Stimulated activated CD4-positive, alpha-beta T cell treated with anti-CD3 and anti-CD28 coated beads, Interleukin-4, amount 100 ng/mL, for 1 hour (primary cell): ENCODE results near the gene AKNAD1.

Experiments
- DNase-seq: peaks from one replicate; pipeline ENCODE4 v3.0.0-alpha.2; 2020

AKNAD1 gene

DNA sequence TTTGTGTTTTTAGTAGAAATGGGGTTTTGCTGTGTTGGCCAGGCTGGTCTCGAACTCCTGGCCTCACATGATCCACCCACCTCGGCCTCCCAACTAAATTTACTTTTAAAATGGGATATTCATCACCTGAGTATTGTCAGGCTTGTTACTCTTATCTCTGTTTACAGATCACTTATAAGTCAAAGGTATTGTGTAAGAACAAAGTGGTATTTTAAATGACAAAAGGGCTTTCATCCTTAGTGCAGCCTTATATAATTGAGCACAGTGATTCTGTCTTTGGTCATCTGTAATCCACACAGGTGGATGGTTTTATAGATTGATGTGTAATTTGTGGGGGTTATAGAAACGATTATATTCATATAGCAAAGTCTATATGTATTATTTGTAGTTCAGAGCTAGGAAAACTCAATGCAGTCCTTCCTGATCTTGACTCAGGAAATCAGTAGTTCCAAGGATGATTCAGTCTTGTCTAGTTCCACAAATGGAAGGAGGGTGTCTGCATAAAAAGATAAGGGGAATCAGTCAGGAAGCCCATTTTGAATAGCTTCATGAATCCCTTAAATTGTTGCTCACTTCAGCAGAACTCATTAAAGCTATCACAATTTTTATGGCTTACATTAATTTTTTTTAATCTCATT lies 75.8 kb downstream of the AKNAD1 start:
- no peak for DNase-seq

DNA sequence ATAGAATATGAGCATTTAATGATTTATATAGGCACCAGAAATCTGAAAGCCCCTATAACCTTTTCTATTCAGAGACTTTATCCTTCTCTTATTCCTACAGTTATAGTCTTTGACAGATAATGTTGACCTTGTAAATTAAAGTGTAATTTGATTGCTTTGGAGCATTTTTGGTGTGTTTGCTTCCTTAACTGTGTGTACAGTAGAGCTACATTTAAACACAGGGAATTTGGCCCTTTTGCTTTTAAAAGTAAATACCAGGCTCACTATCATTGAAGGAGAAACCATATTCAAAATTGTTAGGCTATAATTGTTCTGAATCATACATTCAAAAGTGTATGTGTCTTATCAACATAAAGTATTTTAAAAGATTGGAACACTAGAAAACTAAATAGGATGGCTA lies 77.4 kb downstream of the AKNAD1 start:
- DNase-seq = no peak

DNA sequence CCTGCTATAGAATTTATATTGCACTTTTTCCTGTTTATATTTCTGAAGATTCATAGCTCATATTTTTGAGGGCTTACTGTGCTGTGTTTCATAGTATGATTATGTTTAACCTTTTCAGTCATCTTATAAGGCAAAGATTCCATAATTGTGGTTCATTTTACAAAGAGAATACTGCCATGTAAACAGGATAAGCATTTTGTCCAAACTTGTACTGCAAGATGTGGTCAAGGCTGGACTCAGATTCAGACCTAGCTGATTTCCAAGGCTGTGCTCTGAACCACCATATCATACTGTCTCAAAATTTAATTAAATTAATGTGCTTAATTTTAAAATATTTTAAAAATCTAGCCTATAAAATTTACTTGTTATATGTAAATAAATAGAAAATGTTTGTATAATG lies 79.1 kb downstream of the AKNAD1 start:
- no peak for DNase-seq

DNA sequence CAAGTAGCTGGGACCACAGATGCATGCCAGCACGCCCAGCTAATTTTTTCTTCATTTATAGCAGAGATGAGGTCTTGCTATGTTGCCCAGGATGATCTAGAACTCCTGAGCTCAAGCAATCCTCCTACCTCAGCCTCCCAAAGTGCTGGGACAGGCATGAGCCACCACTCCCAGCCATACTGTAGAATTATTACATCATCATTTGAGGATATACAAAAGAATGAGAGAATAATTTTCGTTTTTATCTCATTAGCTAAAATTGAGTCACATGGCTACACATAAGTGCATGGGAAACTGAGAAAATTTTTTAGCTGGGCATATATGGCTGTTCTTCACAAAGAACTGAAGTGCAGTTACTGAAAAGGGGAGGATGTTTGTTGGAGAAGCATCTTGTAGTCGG lies 89.2 kb downstream of the AKNAD1 start:
- no peak for DNase-seq

DNA sequence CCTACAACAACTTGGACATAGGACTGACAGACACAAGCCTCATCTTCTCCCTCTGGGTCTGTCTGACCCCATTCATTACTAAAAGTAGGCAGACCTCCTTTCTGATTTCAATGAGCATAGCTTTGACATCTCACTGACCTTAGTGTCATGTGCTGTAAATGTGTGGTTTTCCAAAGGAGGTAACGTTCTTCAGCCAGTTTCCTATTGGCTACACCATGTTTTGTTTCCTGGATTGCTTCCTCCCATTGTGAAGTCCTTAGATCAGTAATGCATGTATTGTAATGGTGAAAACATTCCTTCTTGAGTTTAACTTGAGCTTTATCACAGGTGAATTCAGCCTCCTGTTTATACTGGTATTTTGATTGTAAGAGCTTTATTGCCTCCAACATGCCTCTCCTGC lies 89.8 kb downstream of the AKNAD1 start:
- DNase-seq = no peak
